22Rv1 (cell line): ENCODE measurements around the gene CACNA1C.

ENCODE experiments used
- ZFX ChIP-seq: fragments of 450-650 bp; IDR thresholded peaks from 2 replicates; pipeline ENCODE4 v1.6.1; 2017; ENCODE audit warnings: antibody characterized with exemption, borderline replicate concordance
- TF ChIP-seq, protein P1 (sequence below): fragments of 450-650 bp; IDR thresholded peaks from 2 replicates; pipeline ENCODE4 v1.5.1; 2017; ENCODE audit warnings: mild to moderate bottlenecking

- TF ChIP-seq, protein P1, sequence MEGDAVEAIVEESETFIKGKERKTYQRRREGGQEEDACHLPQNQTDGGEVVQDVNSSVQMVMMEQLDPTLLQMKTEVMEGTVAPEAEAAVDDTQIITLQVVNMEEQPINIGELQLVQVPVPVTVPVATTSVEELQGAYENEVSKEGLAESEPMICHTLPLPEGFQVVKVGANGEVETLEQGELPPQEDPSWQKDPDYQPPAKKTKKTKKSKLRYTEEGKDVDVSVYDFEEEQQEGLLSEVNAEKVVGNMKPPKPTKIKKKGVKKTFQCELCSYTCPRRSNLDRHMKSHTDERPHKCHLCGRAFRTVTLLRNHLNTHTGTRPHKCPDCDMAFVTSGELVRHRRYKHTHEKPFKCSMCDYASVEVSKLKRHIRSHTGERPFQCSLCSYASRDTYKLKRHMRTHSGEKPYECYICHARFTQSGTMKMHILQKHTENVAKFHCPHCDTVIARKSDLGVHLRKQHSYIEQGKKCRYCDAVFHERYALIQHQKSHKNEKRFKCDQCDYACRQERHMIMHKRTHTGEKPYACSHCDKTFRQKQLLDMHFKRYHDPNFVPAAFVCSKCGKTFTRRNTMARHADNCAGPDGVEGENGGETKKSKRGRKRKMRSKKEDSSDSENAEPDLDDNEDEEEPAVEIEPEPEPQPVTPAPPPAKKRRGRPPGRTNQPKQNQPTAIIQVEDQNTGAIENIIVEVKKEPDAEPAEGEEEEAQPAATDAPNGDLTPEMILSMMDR, result no peak
- TF ChIP-seq ZFX, result no peak
These were observed 261.7 kb downstream of the CACNA1C start for GRCh38 chr12:2314492-2314891.
